Suppressor macrophage treated with lipopolysaccharide for 4 hours (primary cell): ENCODE data around the gene CENPE.

Experiments used
- DNase-seq: peaks from one replicate; pipeline ENCODE4 v3.0.0-alpha.2; 2020

The CENPE gene

DNA sequence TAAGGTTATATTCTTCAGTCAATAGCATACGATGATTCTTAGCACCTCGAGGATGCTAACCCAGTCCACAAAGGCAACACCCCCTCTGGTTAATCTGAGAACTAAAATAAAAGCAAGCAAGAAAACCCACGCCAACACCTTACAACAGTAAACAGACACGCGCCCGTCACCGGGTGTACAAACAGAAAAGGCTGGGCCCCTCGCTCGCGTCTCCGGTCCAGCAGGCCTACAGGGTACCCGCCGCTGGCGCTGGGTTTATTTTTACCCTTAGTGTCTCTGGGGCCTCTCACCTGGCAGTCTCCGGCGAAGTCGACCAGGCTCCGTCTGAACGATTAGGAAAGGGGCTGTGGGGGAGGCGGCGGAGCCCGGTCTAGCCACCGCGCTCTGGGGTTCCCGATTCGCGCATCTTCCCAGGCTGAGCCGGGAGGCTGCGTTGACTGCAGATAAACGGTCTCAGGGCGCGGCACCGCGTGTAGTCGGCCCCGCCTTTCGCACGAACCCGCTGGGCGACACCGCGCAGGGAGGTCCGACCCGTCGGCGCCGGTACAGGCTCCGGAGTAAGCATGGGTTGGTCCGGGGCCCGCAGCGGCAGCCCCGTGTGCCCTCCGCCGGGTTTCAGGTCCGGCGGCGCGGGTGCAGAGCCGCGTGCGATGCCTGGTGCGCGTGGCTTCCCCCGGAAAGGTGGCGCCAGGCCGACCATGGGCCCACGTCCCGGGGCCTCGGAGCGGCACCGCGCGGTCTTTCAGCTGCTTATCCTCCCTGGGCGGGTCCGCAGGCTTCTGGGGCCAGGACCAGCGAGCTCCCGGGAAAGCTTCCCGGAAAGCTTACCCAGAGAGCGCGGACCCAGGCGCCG, 122.0 kb downstream of the CENPE start:
- DNase-seq, result peak; percentile 50

DNA sequence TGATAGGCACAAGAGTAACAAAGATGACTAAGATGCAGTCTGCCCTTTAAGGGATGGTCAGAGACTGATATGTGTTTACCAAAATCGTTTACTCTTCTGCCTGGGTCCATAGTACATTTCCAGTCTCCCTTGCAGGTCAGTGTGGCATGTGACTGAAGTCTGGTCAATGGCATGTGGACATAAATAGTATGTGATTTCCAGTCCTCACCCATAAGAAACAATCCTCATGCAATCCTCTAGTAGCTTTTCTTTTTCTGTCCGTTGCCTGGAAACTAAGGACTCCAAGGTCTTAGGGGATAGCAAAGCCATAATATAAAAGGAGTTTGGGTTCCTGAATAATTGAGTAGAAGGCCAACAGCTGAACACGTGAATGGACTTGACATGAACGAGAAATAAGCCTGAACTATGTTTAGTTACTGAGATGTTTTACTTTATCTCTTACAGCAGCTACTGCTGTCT, 122.7 kb downstream of the CENPE start:
- DNase-seq, result no peak

DNA sequence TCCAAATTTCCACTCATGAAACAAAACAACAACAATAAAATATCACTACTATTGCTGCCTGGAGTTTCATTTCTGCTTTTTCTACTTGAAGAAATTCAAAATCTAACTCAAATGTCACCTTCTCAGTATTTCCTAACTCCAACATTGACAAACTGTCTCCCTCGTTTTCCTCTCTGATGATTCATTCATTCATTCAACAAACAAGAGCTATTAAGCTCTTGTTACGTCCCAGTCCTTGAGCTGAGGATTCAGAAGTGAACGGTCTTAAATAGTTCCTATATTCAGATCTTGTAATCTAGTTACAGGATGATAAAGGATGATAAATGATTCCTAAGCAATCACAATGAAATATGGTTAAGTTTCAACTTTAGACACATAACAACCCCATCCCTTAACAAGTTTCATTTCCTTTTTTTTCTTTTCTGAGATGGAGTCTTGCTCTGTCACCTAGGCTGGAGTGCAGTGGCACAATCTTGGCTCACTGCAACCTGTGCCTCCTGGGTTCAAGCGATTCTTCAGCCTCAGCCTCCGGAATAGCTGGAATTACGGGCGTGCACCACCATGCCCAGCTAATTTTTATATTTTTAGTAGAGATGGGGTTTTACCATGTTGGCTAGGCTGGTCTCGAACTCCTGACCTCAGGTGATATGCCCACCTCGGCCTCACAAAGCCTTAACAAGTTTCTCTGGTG, 123.3 kb downstream of the CENPE start:
- DNase-seq, result peak; percentile 76

DNA sequence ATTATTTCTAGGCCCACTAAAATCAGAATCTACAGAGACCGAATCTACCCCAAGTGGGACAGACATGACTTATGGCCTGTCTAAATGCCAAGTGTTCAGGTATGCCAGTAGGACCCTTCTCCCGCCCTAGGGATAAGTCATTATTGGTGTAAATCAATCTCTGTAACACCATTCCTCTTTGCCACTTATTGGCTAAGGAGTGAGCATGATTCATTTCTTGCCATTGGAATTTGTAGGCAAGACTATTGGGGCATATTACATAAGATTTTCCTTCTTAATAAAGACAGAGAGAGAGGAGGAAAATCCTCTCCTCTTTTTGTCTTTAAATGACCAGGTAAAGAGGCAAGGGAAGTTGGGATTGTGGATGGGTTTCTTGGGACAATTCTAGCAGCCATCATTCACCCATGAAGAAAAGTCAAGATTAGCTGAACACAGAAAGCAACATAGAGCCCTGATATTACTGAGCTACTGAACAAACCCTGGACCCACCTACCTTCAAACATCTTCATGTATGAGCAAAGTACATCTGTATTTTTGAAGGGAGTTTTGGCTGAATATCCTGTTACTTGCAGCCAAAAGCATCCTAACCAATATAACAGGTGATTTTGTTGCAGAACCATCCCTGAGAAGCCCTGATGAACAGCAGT, 124.2 kb downstream of the CENPE start:
- DNase-seq, result no peak

DNA sequence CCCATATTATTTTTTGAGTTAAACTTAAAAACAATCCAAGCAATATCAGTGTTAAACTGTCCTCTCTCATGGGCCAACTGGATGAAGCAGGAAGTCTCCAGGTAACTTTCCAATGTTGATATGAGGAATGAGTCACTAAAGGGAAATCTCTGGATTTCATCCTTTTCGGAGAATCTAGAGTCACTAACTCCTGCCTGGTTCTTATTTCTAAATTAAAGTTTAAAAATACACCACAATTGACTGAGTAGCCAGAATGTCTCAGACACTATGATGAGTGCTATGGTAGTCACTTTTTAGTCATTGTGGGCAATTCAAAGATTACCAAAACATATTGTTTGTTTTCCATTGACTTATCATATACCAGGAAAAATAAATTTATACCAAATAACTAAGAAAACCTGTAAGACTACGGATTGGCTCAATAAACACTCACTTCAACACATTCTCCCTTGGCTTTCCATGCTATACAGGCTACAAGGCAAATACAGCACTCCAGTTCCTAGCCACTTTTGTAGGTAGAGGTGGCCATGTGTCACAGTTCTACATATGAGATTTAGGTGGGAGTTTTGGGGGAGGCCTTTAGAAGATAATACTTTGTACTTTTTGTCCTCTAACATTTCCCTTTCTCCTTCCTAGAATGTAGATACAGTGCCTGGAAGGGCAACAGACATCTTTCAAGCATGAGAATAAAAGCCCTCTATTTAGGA, 130.1 kb downstream of the CENPE start:
- no peak for DNase-seq

DNA sequence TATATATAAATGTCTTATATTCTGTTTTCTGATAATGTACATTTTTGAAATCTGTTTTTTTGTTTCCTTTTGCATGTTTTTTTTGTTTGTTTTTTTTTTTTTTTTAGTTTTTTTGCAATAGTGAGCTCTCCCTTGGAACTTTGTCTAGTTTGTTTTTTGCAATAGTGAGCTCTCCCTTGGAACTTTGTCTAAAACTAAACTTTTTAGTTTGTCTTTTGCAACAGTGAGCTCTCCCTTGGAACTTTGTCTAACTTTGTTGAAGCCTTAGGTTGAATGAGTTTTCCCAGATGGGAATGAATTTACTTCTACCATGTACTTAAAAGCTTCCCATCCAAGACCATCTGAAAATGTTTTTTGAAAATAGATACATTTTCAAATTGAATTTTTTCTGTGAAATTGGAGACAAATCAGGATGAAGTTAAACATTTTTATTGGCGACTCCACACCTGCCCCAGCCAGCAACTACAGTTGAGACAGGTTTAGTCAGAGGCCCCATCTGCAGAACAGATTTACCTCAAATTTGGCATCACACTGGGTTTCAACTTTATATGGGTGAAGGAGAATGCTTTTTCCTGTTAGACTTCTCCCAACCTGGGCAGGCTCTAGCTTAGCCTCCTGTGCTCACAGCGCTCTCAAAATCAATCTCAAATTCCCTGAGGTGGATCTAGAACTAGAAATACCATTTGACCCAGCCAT, 137.5 kb downstream of the CENPE start:
- no peak for DNase-seq
